HG02884 (cell line): Measurements from ENCODE around the gene L3MBTL1.

ENCODE experiments used
- ATAC-seq: cut with Tn5 transposase; IDR thresholded peaks from one replicate; pipeline ENCODE4 v1.9.1; 2021; ENCODE audit warnings: mild to moderate bottlenecking, moderate library complexity; ENCODE audit not compliant: unreplicated experiment

L3MBTL1 gene

GRCh38 chr20:43558412-43559146, 51.1 kb downstream of the L3MBTL1 start, which contains the start of gene SGK2:
TSS of gene SGK2 (plus strand) at chr20:43559027. CDS start at chr20:43566496, 7,469 bp downstream.
- ATAC-seq = no peak

- no peak for ATAC-seq
Observed at GRCh38 chr20:43559147-43559987, 51.9 kb downstream of the L3MBTL1 start.

DNA sequence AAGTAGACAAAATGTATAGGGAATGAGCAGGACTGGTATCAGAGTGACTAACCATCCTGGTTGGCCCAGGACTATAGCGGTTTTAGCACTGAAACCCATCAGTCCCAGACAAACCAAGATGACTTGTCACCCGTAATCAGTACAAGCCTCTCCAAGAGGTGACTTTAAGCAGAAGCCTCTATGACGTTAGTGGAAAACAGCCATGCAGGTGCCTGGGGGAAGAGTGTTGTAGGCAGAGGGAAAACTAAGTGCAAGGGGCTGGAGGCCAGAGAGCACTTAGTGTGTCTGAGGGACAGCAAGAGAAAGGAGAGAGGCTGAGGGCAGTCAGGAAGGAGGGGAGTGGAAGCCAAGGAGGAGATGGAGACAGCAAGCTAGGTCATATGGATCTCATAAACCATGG, 53.5 kb downstream of the L3MBTL1 start:
- no peak for ATAC-seq

GRCh38 chr20:43563429-43563828, 55.9 kb downstream of the L3MBTL1 start:
- ATAC-seq = no peak

GRCh38 chr20:43563991-43564390, 56.5 kb downstream of the L3MBTL1 start:
- ATAC-seq = no peak

- no peak for ATAC-seq
Observed at GRCh38 chr20:43564455-43564854, 57.0 kb downstream of the L3MBTL1 start.

- ATAC-seq = no peak
Observed at GRCh38 chr20:43564993-43565757, 57.7 kb downstream of the L3MBTL1 start.

- no peak for ATAC-seq
Observed at GRCh38 chr20:43565758-43566104, 58.2 kb downstream of the L3MBTL1 start.

GRCh38 chr20:43567477-43567876, 60.0 kb downstream of the L3MBTL1 start:
- ATAC-seq = no peak

- no peak for ATAC-seq
Observed at GRCh38 chr20:43568706-43569105, 61.2 kb downstream of the L3MBTL1 start.

DNA sequence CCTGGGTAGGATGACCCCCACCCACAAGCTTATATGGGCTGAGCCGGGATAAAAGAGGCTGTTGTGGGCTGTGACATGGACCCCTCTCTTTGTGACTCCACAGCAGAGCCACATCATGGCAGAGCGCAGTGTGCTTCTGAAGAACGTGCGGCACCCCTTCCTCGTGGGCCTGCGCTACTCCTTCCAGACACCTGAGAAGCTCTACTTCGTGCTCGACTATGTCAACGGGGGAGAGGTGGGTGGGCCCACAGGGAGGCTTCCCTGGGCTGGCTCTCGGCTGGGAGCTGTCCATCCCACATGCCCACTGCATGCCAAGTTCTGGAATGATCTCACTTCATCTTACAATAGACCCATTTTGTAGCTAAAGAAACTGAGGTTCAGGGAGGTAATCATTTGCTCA, 61.8 kb downstream of the L3MBTL1 start:
- no peak for ATAC-seq

GRCh38 chr20:43570496-43570895, 63.0 kb downstream of the L3MBTL1 start:
- no peak for ATAC-seq

- ATAC-seq = no peak
Observed at GRCh38 chr20:43571310-43571709, 63.8 kb downstream of the L3MBTL1 start.

- ATAC-seq = no peak
Observed at GRCh38 chr20:43571771-43572170, 64.3 kb downstream of the L3MBTL1 start.

DNA sequence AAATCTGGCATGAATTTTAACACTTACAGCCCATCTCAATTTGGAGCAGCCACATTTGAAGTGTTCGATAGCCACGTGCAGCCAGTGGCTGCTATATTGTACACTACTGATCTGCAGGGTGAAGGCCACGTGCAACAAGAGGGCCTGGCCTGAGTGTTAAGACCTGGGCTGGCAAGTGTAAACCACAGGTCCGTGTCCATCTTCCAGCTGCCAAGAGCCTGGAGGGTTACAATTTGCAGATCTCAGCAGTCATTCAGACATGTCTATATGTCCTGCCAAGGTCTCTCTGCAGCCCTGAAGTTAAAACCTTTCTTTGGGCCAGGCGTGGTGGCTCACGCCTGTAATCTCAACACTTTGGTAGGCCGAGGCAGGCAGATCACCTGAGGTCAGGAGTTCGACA, 65.4 kb downstream of the L3MBTL1 start:
- no peak for ATAC-seq

- ATAC-seq = no peak
Observed at GRCh38 chr20:43576108-43576507, 68.6 kb downstream of the L3MBTL1 start.

DNA sequence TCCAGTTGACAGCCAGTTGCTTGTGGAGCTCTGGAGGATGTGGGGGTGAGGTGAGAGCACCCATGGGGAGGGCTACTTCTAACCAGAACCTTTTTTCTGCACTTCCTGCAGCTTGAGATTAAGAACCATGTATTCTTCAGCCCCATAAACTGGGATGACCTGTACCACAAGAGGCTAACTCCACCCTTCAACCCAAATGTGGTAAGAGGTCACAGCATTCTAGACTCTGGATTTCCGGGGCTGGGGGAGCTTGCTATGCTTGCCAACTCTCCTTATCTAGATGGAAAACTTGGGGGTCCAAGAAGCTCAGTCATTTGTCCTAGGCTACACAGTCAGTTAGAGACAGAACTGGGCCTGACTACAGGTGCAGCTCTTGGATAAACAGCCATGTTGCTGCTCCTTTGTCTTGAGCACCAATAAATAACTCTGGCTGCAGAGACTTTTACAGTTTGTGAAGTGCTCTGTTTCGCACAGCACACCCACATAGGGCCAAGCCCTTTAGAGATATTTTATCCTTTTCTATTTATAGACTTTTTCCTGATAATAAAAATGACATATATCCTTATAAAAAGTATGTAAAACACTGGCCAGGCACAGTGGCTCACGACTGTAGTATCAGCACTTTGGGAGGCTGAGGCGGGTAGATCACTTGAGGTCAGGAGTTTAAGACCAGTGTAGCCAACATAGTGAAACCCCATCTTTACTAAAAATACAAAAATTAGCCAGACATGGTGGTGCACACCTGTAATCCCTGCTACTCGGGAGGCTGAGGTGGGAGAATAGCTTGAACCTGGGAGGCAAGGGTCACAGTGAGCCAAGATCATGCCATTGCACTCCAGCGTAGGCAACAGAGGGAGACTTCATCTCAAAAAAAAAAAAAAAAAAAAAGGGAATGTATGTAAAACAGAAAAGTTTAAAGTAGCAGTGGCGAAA, 72.6 kb downstream of the L3MBTL1 start:
- ATAC-seq = no peak

DNA sequence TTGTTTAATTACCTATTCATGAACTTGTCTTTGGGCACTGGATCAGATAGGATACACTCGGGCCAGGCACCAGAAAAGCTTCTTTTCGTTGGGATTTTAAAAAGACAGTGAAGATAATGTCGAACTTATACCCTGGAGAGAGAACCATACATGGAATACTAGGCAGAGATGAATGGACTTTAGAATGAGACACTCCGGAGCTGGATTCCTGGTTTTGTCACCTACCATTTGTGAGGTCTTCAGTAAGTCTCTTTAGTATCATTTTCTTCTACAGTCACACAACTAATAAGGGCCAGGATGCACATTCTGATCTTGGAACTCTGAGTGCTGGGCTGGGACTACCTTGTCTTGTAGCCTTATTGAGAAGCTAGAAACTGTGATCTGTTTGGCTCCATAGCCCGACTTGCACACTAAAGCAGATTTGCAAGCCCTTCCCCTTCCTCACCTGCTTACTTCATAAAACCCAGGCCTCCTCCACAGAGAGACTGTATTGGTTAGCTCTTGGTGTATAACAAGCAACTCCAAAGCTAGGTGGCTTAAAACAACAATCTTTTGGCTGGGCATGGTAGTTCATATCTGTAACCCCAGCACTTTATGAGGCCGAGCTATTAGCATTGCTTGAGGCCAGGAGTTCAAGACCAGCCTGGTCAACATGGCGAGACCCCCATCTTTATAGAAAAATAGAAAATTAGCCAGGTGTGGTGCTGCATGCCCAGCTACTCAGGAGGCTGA, 75.8 kb downstream of the L3MBTL1 start:
- ATAC-seq = no peak

- ATAC-seq = no peak
Observed at GRCh38 chr20:43583982-43584432, 76.5 kb downstream of the L3MBTL1 start.
